CD14-positive monocyte (primary cell): ENCODE data around the gene SPATA46. TPM values are rescaled to one million over a fixed set of nuclear protein-coding genes. Genes with fewer than 3 reads are reported as not detected.

Source experiments
- DNase-seq, 3 donors: peaks; one replicate each; pipeline ENCODE4 v3.0.0-alpha.2; 2011 to 2022
- H2AFZ ChIP-seq: 2 replicates; pipeline ENCODE4 v1.6.0; 2012; ENCODE audit warnings: mild to moderate bottlenecking, low read depth, low read length, inconsistent platforms; ENCODE audit not compliant: insufficient read depth, poor library complexity, severe bottlenecking
- H3K27ac ChIP-seq, 2 donors: 1 replicate in 1 of 2; 2 replicates in 1 of 2; pipeline ENCODE4 v1.5.1; 2012 to 2013; ENCODE audit warnings: low read length in 2 of 2, control low read depth in 1 of 2, inconsistent platforms in 1 of 2, low read depth in 1 of 2, mild to moderate bottlenecking in 1 of 2
- H3K27me3 ChIP-seq, 2 donors: one replicate each; pipeline versions ENCODE4 v1.6.0 to v1.6.1; 2011 to 2013; ENCODE audit warnings: low read length in 2 of 2; ENCODE audit not compliant: control insufficient read depth in 2 of 2, insufficient read depth in 2 of 2
- H3K36me3 ChIP-seq, 2 donors: replicated peaks in 1 of 2; 1 replicate in 1 of 2; 2 replicates in 1 of 2; pipeline versions ENCODE4 v1.5.1 to v1.6.1; 2012 to 2013; ENCODE audit warnings: low read length in 2 of 2, control low read depth in 1 of 2, inconsistent platforms in 1 of 2, mild to moderate bottlenecking in 1 of 2; ENCODE audit not compliant: insufficient read depth in 2 of 2, control insufficient read depth in 1 of 2
- H3K4me1 ChIP-seq, 2 donors: 1 replicate in 1 of 2; 2 replicates in 1 of 2; pipeline versions ENCODE4 v1.5.1 to v1.6.1; 2012 to 2013; ENCODE audit warnings: low read length in 2 of 2, control low read depth in 1 of 2, inconsistent platforms in 1 of 2, mild to moderate bottlenecking in 1 of 2, moderate library complexity in 1 of 2; ENCODE audit not compliant: insufficient read depth in 2 of 2, control insufficient read depth in 1 of 2
- H3K4me2 ChIP-seq: replicated peaks from 2 replicates; pipeline ENCODE3; 2012; ENCODE audit warnings: low read length, moderate library complexity, mild to moderate bottlenecking; ENCODE audit not compliant: poor library complexity, severe bottlenecking; ENCODE audit errors: extremely low read depth
- H3K4me3 ChIP-seq, 3 experiments: fragments of 200-600 bp in 1 of 3; sonication (generic) in 1 of 3; replicated peaks in 1 of 3; 1 replicate in 2 of 3; 2 replicates in 1 of 3; pipeline ENCODE4 v1.5.1; 2011 to 2013; ENCODE audit warnings: low read length in 3 of 3, mild to moderate bottlenecking in 3 of 3, control low read depth in 2 of 3, low read depth in 2 of 3, inconsistent platforms in 1 of 3, moderate library complexity in 1 of 3
- H3K79me2 ChIP-seq: 2 replicates; pipeline ENCODE4 v1.6.0; 2012; ENCODE audit warnings: mild to moderate bottlenecking, control low read depth, inconsistent platforms, low read length, moderate library complexity; ENCODE audit not compliant: insufficient read depth
- H3K9ac ChIP-seq: 2 replicates; pipeline ENCODE4 v1.6.0; 2017; ENCODE audit warnings: low read length, mild to moderate bottlenecking; ENCODE audit not compliant: insufficient read depth, poor library complexity, severe bottlenecking
- H3K9me3 ChIP-seq, 2 donors: replicated peaks in 1 of 2; 1 replicate in 1 of 2; 2 replicates in 1 of 2; pipeline versions ENCODE4 v1.5.1 to v1.6.1; 2012 to 2013; ENCODE audit warnings: low read length in 2 of 2, control low read depth in 1 of 2; ENCODE audit not compliant: control insufficient read depth in 1 of 2, insufficient read depth in 1 of 2
- H4K20me1 ChIP-seq: 2 replicates; pipeline ENCODE4 v1.6.0; 2012; ENCODE audit warnings: mild to moderate bottlenecking, low read length, control low read depth, moderate library complexity; ENCODE audit not compliant: insufficient read depth
- H3K27ac Mint-ChIP-seq, 7 donors: one replicate each; pipeline ENCODE4 v1.8.0; 2020; ENCODE audit warnings: mild to moderate bottlenecking in 7 of 7, mixed read lengths in 7 of 7, moderate library complexity in 6 of 7, inconsistent platforms in 2 of 7
- H3K27me3 Mint-ChIP-seq, 3 donors: one replicate each; pipeline ENCODE4 v1.8.0; 2021 to 2022; ENCODE audit warnings: low read depth in 3 of 3, mild to moderate bottlenecking in 3 of 3, mixed read lengths in 3 of 3, moderate library complexity in 3 of 3, inconsistent platforms in 1 of 3
- H3K36me3 Mint-ChIP-seq, 2 donors: one replicate each; pipeline ENCODE4 v1.8.0; 2020; ENCODE audit warnings: mixed read lengths in 2 of 2, inconsistent platforms in 1 of 2, mild to moderate bottlenecking in 1 of 2
- H3K4me1 Mint-ChIP-seq: one replicate; pipeline ENCODE4 v1.8.0; 2020; ENCODE audit warnings: mild to moderate bottlenecking, mixed read lengths
- H3K4me3 Mint-ChIP-seq, 2 donors: one replicate each; pipeline ENCODE4 v1.8.0; 2020; ENCODE audit warnings: mild to moderate bottlenecking in 2 of 2, mixed read lengths in 2 of 2, moderate library complexity in 1 of 2
- H3K9me3 Mint-ChIP-seq, 7 donors: one replicate each; pipeline ENCODE4 v1.8.0; 2020 to 2022; ENCODE audit warnings: mixed read lengths in 7 of 7, mild to moderate bottlenecking in 6 of 7, moderate library complexity in 6 of 7, inconsistent platforms in 2 of 7
- WGBS: methylation state at CpG from one replicate; pipeline ENCODE4 v1.1.5; 2013; ENCODE audit warnings: missing lambda C conversion rate; ENCODE audit not compliant: insufficient coverage; 5-methylcytosine and 5-hydroxymethylcytosine counted together
- intact Hi-C, 2 donors: fragments of 100-400 bp; cut with micrococcal nuclease; formaldehyde crosslinking; loops; one replicate each; pipeline versions ENCODE4 v1.15.0 to v1.15.1; 2023
- polyA plus RNA-seq, 3 donors: library from polyadenylated mRNA; depleted of rRNA in 1 of 3; unstranded in 2 of 3; stranded (reverse) in 1 of 3; fragments of 300-500 nt in 2 of 3; fragments of >200 nt in 1 of 3; fragmentation: Illumina TruSeq in 2 of 3; gene quantifications; 1 replicate in 2 of 3; 2 replicates in 1 of 3; pipeline ENCODE4 v1.2.3, GENCODE V29; 2012 to 2021
- TF ChIP-seq, protein P1 (sequence below): fragments of 200-600 bp; IDR thresholded peaks from one replicate; pipeline ENCODE4 v1.8.0; 2022; ENCODE audit warnings: antibody characterized with exemption, mild to moderate bottlenecking

Gene SPATA46
- polyA plus RNA-seq, 3 donors = not detected

DNA sequence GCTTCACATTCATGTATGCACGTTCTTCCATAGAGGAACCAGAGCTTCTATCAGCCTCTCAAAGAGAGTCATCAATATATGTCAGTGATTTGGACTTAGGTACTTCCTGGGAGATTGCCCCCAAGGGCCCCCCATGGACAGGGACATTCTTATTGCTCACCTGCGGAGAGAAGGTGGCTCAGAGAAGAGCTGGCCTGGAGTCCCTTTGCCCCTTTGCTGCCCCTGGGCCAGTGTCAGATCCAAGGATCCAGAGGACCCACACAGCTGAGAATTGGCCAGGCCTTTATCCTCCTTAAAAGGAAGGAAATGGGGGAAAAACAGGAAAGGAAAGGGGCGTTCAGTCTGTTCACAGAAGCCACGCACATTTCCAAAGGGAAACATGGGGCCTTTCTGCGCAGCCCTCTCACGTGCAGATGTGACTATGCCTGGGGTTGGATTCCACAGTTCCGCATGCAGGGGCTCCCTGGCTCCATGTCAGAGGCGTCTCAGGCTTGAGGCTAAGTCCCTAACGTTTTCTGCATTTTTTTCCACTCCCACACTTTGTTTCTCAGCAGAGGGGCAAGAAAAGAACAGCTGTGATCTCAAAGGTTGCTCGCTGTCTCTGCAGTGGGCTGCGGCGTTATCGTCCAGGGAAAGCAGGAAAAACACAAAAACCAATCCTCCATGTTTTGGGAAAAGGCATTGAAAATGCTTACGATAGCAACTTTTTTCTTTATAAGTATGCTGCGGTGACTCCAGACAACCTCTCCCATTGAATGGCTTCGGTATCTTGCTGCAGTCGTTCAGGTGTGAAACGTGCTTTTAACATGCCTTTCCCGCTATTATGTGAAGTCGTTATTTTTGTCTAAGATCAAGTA lies 10.8 kb upstream of the SPATA46 start:
- WGBS = 81% methylated on average over 19 of the region's 20 CpGs
- Histone ChIP-seq H3K4me2 (no peak overlapping the region), H3K27me3 (no peaks in the 10 kb centered on the region), H3K27ac (no peak overlapping the region), H3K36me3 (no peaks in the 10 kb centered on the region), H3K4me1 (peaks cover 13 to 30% of the 10 kb centered on the region in 2 donors), H3K79me2 (no peaks in the 10 kb centered on the region), H4K20me1 (no peaks in the 10 kb centered on the region), H3K4me3 (no peak overlapping the region), H3K9me3 (no peaks in the 10 kb centered on the region), H2AFZ (no peak overlapping the region), H3K9ac (no peak overlapping the region)
- TF ChIP-seq, protein P1, sequence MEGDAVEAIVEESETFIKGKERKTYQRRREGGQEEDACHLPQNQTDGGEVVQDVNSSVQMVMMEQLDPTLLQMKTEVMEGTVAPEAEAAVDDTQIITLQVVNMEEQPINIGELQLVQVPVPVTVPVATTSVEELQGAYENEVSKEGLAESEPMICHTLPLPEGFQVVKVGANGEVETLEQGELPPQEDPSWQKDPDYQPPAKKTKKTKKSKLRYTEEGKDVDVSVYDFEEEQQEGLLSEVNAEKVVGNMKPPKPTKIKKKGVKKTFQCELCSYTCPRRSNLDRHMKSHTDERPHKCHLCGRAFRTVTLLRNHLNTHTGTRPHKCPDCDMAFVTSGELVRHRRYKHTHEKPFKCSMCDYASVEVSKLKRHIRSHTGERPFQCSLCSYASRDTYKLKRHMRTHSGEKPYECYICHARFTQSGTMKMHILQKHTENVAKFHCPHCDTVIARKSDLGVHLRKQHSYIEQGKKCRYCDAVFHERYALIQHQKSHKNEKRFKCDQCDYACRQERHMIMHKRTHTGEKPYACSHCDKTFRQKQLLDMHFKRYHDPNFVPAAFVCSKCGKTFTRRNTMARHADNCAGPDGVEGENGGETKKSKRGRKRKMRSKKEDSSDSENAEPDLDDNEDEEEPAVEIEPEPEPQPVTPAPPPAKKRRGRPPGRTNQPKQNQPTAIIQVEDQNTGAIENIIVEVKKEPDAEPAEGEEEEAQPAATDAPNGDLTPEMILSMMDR = no peak
- intact Hi-C loops = no loop called here
- Mint-ChIP-seq H3K4me1 (peaks cover 37% of the 10 kb centered on the region), H3K36me3 (no peaks in the 10 kb centered on the region), H3K4me3 (no peak overlapping the region), H3K27me3 (peaks cover 0 to 2% (median 0%) of the 10 kb centered on the region in 3 donors), H3K9me3 (no peaks in the 10 kb centered on the region), H3K27ac (no peak overlapping the region)
- DNase-seq = no peak

DNA sequence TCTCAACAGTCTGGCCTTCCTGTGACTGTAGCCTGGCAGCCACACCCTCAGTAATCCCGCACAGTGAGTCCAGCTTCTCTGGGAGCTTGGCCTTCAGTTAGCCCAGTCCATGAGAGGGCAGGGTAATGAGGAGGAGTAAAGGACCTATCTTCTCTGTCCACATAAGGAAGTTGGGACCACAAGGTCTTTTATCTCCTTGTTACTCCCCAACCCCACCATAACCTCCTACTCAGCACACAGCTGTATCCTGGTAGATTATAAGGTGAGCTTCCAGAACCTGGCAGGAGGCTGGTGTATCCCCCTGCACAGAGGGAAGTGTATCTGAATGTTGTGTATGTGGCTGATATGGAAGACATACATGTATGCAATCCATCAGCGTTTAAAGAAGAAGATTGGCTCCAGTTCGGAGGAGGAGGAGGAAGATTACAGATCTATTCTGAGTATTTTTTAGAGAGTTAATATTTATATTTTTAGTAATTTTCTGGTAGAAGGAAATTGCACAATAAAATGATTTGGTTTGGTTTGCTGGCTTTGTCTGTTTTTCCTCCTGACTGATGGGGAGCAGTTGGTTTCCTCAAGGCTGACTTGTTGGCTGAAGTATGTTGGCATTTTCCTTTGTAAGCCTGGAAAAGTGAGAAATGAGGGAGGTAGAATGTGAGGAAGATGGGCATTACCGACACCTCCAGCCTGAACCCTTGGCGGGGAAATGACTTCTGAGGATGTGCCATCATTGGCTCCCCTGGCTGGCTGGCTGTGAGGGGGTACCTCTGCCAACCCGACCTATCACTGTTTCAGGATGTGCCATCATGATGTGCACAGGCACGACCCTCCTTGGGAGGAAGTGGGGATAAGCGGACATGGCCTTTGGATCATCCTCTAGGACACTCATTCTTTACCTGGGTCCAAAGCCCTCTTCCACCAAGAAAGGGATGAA lies 9.9 kb upstream of the SPATA46 start:
- H4K20me1 ChIP-seq = no peaks in the 10 kb centered on the region
- Mint-ChIP-seq H3K9me3 (no peaks in the 10 kb centered on the region), H3K27me3 (peaks cover 0 to 2% (median 0%) of the 10 kb centered on the region in 3 donors), H3K4me1 (peaks cover 32% of the 10 kb centered on the region), H3K27ac (no peak overlapping the region), H3K36me3 (no peaks in the 10 kb centered on the region), H3K4me3 (no peak overlapping the region)
- H3K27ac ChIP-seq = no peak overlapping the region
- H3K27me3 ChIP-seq = no peaks in the 10 kb centered on the region
- TF ChIP-seq, protein P1 = no peak
- DNase-seq = no peak
- no peaks in the 10 kb centered on the region for H3K9me3 ChIP-seq
- H3K4me1 ChIP-seq = peaks cover 13 to 28% of the 10 kb centered on the region in 2 donors
- no peak overlapping the region for H3K4me3 ChIP-seq
- H3K4me2 ChIP-seq = no peak overlapping the region
- WGBS = 46% methylated on average over 4 of the region's 8 CpGs
- no peaks in the 10 kb centered on the region for H3K79me2 ChIP-seq
- intact Hi-C loops = no loop called here
- H3K36me3 ChIP-seq = no peaks in the 10 kb centered on the region
- no peak overlapping the region for H3K9ac ChIP-seq
- H2AFZ ChIP-seq = no peak overlapping the region
